Activated CD4-positive, alpha-beta T cell treated with anti-CD3 and anti-CD28 coated beads, Interleukin-2, Interleukin-4, amounts not matched to agents 100 ng/mL and 50 ng/mL, durations not matched to agents 16 hours and 8 hours (primary cell): Measurements from ENCODE around the gene HIPK2.

Experiments used
- DNase-seq: peaks from one replicate; pipeline ENCODE4 v3.0.0-alpha.2; 2020; ENCODE audit warnings: low spot score

HIPK2 gene

DNA sequence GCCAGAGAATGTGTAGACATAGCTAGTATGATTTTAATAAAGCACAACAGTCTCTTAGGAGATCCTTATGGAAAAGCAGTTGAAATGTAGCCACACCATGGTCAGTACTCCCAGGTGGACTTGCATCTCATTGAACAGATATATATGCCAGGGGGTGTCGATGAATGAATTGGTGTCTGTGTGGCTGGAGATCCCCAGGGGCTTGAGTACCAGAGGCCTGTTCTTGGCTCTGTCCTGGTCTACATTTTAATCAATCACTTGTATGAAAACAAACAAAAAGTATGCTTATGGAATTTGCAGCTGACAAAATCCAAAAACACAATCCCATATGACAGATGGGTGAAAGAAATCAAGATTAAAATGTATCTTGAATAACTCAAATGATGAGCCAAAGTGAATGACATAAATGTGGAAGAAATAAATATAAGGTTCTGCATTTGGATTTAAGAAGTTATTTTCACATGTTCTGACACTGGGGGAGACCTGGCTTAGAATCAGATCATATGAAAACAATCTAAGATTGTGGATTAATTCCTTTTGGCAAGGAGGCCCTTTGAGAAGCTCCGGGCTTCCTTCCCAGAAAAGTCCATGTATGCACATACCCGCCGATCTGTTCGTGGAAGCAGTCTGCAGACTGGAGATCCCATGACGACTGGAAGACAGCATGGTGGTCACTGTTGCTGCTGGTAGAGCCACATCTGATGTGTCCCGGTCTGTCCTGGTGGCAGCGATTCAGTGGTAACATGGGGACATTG lies 238.7 kb downstream of the HIPK2 start:
- DNase-seq: no peak

DNA sequence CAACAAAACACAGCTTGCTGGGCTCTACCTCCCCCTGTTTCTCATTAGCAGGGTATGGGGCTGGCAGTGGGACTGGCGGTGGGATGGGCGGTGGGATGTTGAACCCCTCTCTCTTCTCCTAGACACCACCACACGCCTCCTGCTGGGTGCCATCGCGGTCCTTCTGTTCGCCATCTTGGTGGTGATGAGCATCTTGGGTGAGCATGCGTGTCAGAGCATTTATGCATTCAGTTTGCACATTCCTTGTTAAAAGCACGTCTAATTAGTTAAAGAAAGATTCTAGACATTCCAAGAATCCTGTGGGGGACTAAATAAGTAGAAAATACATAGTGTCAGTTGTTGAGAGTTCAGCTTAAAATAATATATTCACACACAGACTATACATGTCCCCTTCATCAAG lies 241.6 kb downstream of the HIPK2 start:
- DNase-seq: no peak

DNA sequence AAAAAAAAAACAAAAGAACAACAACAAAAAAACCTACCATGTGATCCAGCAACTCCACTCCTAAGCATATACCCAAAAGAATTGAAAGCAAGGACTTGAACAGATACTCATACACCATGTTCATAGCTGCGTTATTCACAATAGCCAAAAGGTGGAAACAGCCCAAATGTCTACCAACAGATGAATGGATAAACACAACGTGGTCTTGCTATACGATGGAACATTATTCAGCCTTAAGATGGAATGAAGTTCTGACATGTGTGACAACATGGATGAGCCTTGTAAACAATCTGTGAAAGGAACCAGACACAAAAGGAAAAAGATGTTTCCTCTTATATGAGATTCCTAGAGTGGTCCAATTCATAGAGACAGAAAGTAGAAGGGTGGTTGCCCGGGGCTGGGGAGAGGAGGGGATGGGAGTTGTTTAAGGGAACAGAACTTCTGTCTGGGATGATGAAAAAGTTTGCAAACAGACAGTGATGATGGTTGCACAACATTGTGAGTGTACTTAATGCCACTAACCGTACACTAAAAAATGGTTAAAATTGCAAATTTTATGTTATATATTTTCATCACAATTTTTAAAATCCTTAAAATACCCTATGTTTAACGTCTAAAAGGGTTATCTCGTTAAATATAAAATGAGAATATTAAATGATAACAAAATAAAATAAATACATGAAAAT lies 242.7 kb downstream of the HIPK2 start:
- DNase-seq: no peak

DNA sequence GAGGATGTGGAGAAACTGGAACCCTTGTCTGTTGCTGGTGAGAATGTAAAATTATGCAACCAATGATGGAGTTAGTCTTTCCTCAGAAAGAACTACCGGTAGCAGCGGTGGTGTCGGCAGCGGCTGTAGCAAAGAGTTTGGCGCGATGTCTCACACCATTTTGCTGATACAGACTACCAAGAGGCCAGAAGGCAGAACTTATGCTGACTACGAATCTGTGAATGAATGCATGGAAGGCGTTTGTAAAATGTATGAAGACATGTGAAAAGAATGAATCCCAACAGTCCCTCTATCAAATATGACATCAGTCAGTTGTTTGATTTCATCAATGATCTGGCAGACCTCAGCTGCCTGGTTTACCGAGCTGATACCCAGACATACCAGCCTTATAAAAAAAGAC lies 243.7 kb downstream of the HIPK2 start:
- no peak for DNase-seq

DNA sequence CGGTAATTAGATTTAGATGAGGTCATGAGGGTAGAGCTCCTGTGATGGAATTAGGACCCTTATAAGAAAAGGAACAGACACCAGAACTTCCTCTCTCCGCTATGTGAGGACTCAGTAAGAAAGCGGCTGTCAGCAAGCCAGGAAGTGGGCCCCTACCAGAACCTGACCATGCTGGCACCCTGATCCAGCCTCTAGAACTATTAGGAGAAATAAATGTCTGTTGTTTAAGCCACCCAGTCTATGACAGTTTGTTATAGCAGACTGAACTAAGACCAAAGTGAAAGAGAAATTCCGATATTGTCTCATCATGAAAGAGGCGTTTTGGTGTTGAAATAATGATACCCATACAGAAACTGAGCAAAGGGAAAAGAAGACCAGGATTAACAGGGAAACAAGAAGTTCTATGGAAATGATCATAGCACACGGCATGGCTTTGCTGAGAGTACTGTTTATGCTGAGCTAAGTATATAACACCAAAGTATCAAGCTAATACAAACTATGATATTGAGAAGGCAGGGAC lies 245.1 kb downstream of the HIPK2 start:
- DNase-seq: no peak

DNA sequence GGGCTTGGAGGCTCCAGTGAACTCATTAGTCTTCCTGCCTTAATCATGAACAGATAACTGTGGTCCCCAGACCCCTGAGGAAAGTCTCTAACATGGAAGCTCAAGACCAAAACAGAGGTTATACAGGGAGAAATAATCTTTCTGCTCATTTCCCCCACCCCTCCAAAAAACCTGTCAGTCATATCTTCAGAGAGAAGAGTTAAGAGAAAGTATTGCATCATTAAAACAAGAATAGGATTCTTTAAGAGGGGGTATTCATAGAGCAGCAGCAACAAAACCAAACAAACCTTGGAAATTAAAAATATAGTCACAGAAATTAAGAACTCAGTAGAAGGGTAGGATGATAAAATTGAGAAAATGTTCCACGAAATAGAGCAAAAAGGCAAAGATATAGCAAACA lies 246.7 kb downstream of the HIPK2 start:
- DNase-seq: no peak

DNA sequence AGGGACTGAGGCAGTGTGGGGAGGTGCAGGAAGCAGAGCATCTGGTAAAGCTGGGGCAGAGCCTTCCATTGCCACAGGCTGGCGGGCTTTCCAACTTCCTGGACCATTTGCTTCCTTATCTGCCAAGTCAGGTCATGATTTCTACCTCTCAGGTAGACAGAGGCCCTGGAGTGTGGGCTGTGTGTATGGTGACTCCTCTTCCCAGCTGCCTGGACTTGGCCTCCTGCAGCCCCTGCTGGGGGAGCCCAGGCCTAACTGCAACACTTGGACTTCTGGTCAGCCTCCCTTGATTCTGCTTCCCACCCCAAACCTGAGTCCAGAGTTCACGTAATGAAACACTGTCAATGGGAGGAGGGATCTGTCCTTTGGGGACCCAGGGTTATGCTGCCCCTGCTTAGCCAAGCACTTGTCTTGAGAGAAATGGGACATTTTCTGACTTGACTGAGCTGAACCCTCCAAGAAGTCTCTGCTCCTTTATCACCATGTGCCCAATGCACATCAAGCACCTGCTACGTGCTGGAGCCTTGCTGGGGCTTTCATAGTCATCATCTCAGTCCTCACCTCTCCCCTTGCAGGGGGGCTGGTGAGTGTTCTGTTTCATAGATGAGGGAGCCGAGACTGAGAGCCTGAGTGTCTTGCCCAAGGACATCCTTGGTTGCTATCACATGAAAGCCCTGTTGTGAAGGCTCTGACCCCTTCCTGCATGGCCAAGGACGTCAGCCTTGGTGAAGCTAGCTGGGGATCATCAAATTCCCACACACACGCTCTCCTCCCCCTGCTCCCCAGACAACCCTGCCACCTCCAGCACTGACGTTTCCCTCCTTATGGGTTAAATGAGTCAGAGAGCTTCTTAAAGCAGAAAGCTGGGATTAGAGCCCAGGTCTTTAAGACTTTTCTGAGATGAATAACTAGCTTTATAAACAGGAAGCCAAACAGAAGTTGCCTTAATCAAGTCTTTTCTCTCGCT lies 250.9 kb downstream of the HIPK2 start:
- DNase-seq: no peak

DNA sequence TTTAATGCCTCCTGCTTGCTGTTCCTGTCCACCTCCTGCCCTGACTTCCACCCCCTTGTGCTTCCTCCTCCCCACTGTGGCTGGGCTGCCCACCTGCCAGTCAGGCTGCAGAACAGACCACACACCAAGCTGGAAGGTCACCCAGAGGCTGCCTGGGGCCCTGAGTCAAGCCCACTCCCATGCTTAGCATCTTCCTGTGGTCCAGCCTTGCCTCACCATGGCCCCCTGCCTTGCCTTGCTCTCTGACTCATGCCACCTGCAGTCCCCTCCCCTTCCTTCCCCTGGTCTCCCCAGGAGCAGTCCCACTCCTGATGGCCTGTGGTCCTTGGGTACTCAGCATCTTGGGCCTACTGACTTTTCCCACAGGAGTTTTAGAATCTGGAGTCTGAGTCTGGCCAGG lies 252.0 kb downstream of the HIPK2 start:
- no peak for DNase-seq

DNA sequence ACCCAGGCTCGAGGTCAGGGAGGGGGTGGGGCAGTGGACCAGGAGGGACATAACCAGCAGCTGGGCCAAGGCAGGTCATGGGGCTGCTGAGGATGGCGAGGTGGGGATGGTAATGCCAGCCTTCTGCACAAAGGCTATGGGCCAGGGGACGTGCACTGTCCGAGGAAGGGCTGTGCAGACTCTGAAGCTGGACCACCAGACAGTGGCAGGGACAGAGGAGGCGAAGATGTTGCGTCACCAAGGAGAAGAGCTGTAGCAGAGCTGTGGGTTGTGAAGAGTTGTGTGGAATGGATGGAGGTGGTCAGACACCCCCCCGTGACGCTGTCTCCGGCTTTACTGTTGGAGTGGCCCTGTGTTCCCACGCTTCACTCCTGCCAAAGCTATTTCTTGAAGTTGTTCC lies 252.6 kb downstream of the HIPK2 start:
- DNase-seq: no peak

DNA sequence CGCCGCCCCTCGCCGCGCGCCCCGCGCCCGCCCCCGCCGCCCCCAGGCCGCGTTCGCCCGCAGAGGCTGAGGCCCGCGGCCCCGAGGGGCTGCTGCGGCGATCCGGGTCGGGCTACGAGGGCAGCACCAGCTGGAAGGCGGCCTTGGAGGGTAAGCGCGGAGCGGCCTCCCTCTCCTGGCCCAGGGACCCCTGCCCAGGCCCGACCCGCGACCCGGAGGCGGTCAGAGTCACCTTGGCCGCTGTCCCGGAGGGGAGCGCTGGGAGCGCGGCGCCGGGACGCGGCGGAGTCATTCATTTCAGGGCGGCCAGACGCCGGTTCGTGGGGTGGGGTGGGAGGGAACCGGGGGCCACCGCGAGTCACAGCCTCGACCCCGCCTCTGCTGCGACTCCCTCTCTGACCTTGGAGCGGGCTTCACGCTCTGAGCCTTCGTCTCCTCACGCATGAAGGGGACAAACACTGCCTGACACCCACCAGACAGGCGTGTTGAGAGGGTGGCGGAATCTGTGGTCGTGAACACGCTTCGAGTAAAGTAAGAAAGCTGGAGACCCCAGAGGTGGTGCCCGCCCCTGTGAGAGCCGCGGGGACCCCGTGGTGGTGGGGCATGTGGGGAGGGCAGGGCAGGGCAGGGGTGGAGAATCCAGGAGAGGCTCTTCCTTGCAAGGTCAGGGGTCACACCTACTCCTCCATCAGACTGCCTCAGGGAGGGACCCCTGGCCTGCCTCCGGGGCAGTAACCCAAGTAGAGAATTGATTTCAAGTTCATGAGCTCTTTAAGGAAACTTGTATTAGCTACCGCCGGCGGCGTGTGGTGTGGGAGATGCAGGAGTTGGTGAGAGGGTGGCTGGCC lies 253.6 kb downstream of the HIPK2 start:
- DNase-seq: no peak

DNA sequence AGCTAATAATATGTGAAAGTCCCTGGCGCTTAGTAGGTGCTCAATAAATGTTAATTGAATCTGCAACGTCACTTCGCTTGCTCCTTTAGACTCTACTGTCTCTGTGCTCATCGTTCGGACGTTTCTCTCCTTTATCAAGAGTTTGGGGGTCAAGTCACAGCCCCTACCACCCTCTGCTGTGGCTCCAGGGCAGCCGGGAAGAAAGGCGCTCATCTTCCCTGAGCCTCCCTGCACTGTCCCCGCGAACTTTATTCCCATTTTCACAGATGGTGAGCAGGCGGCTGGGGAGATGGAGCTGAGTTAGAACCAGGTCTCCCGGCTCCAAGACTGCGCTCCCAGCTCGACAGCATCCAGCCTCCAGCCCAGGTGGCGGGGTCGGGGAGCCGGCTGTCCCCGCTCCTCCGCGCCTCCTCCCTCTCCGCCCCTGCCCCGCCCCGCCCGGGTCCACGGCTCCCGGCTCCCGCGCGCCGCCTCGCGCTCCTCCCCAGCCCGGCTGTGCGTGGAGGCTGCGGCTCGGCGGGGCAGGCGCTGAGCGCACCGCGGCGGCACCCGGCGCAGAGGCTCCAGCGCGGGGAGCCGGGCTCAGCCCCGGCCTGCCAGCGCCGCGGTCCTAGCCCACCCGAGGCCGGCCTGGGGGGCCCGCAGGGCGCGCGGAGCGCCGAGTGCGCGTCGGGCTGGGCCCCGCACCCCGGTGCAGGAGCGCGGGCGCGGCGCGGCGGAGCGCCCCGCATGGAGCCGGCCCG lies 254.4 kb downstream of the HIPK2 start, which contains the start of gene CLEC2L:
Gene CLEC2L (plus strand): TSS at position 487 of the 743 bp plus-strand sequence. CDS start 243 bp downstream, at position 730.
- no peak for DNase-seq

DNA sequence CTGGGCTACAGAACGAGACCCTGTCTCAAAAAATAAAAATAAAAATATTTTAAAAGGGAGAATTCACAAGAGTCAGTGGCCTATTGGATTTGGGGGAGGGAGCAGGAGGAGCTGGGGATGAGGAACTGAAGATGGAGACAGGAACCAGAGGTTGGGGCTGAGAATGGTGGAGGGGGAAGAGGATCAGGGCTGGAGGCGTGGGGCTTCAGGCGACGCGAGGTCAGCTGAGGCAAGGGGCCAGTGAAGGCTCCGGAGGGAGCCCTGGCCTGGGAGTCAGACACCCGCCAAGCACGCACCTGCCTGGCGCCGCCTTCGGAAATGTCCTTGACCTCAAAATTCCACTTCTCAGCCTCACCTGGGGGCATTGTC lies 255.0 kb downstream of the HIPK2 start:
- DNase-seq: no peak

DNA sequence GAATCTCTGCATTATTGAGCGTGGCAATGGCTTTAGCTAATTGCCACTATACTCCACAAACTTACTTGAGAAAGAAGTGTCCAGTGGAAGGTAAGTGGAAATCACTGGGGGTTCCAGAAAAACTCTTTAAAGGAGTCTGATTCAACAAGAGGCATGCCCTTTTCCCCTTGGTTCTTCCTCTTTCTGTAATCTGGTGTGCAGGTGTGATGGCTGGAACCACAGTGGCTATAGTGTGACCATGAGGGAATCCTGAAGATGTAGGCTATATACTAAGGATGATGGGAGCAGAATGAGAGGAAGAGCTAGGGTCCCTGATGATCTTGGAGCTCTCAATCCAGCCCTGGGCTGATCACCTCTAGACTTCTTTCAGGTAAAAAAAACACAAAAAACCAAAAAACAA lies 256.4 kb downstream of the HIPK2 start:
- no peak for DNase-seq

DNA sequence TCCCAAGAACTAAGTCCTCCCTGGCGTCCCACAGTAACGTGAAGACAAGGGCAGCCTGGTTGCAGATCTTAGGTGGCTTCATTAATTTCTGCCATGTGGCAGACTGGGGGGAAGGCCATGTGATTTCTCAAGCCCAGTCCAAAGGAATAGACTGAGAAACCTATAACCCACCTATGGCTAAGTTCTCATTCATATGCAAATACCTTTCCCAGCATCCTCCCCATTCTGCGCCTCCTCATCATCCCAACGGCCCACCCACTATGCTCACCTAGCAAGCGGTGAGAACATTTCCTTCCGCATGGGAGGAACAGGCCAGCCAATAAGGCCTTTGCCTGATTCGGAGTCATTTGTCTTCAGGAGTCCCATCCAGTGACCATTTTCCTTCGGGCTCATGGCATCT lies 262.5 kb downstream of the HIPK2 start:
- no peak for DNase-seq
